H1 (cell line): ENCODE measurements around the gene SIPA1L3. TPM values are rescaled to one million over a fixed set of nuclear protein-coding genes. Genes with fewer than 3 reads are reported as not detected.

Experiments
- CTCF ChIA-PET: fragments of 300-600 bp; sonication (Branson Sonifier 250); formaldehyde crosslinking; loops from one replicate; lab custom pipeline; 2021; ENCODE audit not compliant: partially characterized antibody; lab: Charles Lee
- POLR2A ChIA-PET: fragments of 300-600 bp; sonication (Branson Sonifier 250); formaldehyde crosslinking; loops from one replicate; lab custom pipeline; 2021; ENCODE audit warnings: inconsistent platforms; ENCODE audit not compliant: partially characterized antibody; lab: Charles Lee
- DNase-seq, 2 experiments: peaks; one replicate each; pipeline versions ENCODE4 v3.0.0 to v3.0.0-alpha.2; 2010 to 2022; ENCODE audit warnings: low spot score in 2 of 2, low read depth in 1 of 2, mixed read lengths in 1 of 2
- FAIRE-seq: peaks from 2 replicates; lab custom pipeline; 2011; peaks lifted over from hg19 to GRCh38; lab: Jason Lieb, UNC
- H2AFZ ChIP-seq: 2 replicates; pipeline ENCODE4 v1.8.1; 2012; ENCODE audit warnings: low read length, inconsistent platforms
- H2AK5ac ChIP-seq: 2 replicates; pipeline ENCODE4 v1.6.1; 2013; ENCODE audit warnings: low read depth, low read length
- H2BK120ac ChIP-seq: replicated peaks from 2 replicates; pipeline ENCODE3; 2013; ENCODE audit warnings: low read depth, low read length, inconsistent platforms
- H2BK12ac ChIP-seq: 2 replicates; pipeline ENCODE4 v1.6.1; 2013; ENCODE audit warnings: low read depth, low read length
- H2BK15ac ChIP-seq: 2 replicates; pipeline ENCODE4 v1.6.1; 2013; ENCODE audit warnings: low read length
- H2BK20ac ChIP-seq: 2 replicates; pipeline ENCODE4 v1.6.1; 2013; ENCODE audit warnings: low read length
- H2BK5ac ChIP-seq: 2 replicates; pipeline ENCODE4 v1.6.1; 2013; ENCODE audit warnings: low read depth, low read length
- H3K14ac ChIP-seq: 2 replicates; pipeline ENCODE4 v1.6.1; 2013; ENCODE audit warnings: inconsistent platforms; ENCODE audit not compliant: insufficient read length
- H3K18ac ChIP-seq: 2 replicates; pipeline ENCODE4 v1.6.1; 2013; ENCODE audit warnings: low read length; ENCODE audit errors: extremely low read depth
- H3K23ac ChIP-seq: 2 replicates; pipeline ENCODE4 v1.6.1; 2013; ENCODE audit warnings: inconsistent platforms; ENCODE audit not compliant: insufficient read length
- H3K23me2 ChIP-seq: 2 replicates; pipeline ENCODE4 v1.6.1; 2013; ENCODE audit warnings: low read depth, low read length
- H3K27ac ChIP-seq: 2 replicates; pipeline ENCODE4 v1.6.1; 2011; ENCODE audit warnings: low read depth, low read length, inconsistent platforms
- H3K27me3 ChIP-seq, 4 experiments: replicated peaks in 1 of 4; 1 replicate in 1 of 4; 2 replicates in 3 of 4; pipeline versions ENCODE4 v1.6.1 to v1.8.1; 2011 to 2013; ENCODE audit warnings: low read length in 3 of 4, mild to moderate bottlenecking in 3 of 4, inconsistent platforms in 2 of 4, mixed read lengths in 2 of 4, moderate library complexity in 1 of 4; ENCODE audit not compliant: control insufficient read depth in 3 of 4, insufficient read depth in 3 of 4; ENCODE audit errors: extremely low read depth in 1 of 4
- H3K36me3 ChIP-seq, 4 experiments: 2 replicates each; pipeline versions ENCODE4 v1.6.1 to v1.8.1; 2011 to 2013; ENCODE audit warnings: mild to moderate bottlenecking in 4 of 4, low read length in 3 of 4, moderate library complexity in 2 of 4, control low read depth in 1 of 4, inconsistent platforms in 1 of 4; ENCODE audit not compliant: insufficient read depth in 4 of 4, control insufficient read depth in 2 of 4
- H3K4ac ChIP-seq: replicated peaks from 2 replicates; pipeline ENCODE3; 2013; ENCODE audit warnings: low read length, low read depth, mixed read lengths, inconsistent platforms; ENCODE audit not compliant: insufficient read length
- H3K4me1 ChIP-seq, 4 experiments: replicated peaks in 1 of 4; 1 replicate in 1 of 4; 2 replicates in 3 of 4; pipeline versions ENCODE4 v1.6.1 to v1.8.1; 2011 to 2013; ENCODE audit warnings: low read length in 3 of 4, inconsistent platforms in 2 of 4, mixed read lengths in 1 of 4; ENCODE audit not compliant: insufficient read depth in 4 of 4, control insufficient read depth in 3 of 4
- H3K4me2 ChIP-seq, 2 experiments: 2 replicates each; pipeline versions ENCODE4 v1.6.1 to v1.8.1; 2011 to 2013; ENCODE audit warnings: low read depth in 2 of 2, low read length in 2 of 2, control low read depth in 1 of 2, inconsistent platforms in 1 of 2, mild to moderate bottlenecking in 1 of 2; ENCODE audit not compliant: insufficient read depth in 1 of 2
- H3K4me3 ChIP-seq, 4 experiments: fragments of 200-600, 300-600 bp in 1 of 4; sonication (generic), shearing (Covaris generic), sonication (Bioruptor Twin) in 1 of 4; 2 replicates each; pipeline versions ENCODE4 v1.5.1 to v1.8.1; 2011 to 2016; ENCODE audit warnings: low read length in 4 of 4, low read depth in 3 of 4, control low read depth in 2 of 4, inconsistent platforms in 2 of 4, mild to moderate bottlenecking in 2 of 4, mixed read lengths in 1 of 4, moderate library complexity in 1 of 4; ENCODE audit not compliant: insufficient read depth in 2 of 4; ENCODE audit errors: extremely low read depth in 1 of 4
- H3K56ac ChIP-seq: replicated peaks from 2 replicates; pipeline ENCODE3; 2013; ENCODE audit warnings: low read depth, mild to moderate bottlenecking, mixed read lengths, low read length, inconsistent platforms; ENCODE audit not compliant: insufficient read length
- H3K79me1 ChIP-seq: 2 replicates; pipeline ENCODE4 v1.6.1; 2013; ENCODE audit warnings: low read depth, low read length, control low read depth
- H3K79me2 ChIP-seq, 2 experiments: 2 replicates each; pipeline versions ENCODE4 v1.6.1 to v1.8.1; 2012 to 2013; ENCODE audit warnings: low read length in 2 of 2, mild to moderate bottlenecking in 2 of 2, inconsistent platforms in 1 of 2; ENCODE audit not compliant: insufficient read depth in 2 of 2, control insufficient read depth in 1 of 2
- H3K9ac ChIP-seq, 4 experiments: replicated peaks in 1 of 4; 1 replicate in 1 of 4; 2 replicates in 3 of 4; pipeline versions ENCODE4 v1.6.1 to v1.8.1; 2011 to 2013; ENCODE audit warnings: low read depth in 3 of 4, low read length in 3 of 4, control low read depth in 2 of 4, mild to moderate bottlenecking in 2 of 4, moderate library complexity in 2 of 4, inconsistent platforms in 1 of 4; ENCODE audit errors: extremely low read depth in 1 of 4
- H3K9me3 ChIP-seq, 2 experiments: 2 replicates each; pipeline versions ENCODE4 v1.6.1 to v1.8.1; 2012 to 2013; ENCODE audit warnings: mild to moderate bottlenecking in 2 of 2, moderate library complexity in 2 of 2, control low read depth in 1 of 2, inconsistent platforms in 1 of 2, low read depth in 1 of 2, low read length in 1 of 2, mixed read lengths in 1 of 2; ENCODE audit not compliant: insufficient read depth in 2 of 2
- H4K20me1 ChIP-seq, 2 experiments: replicated peaks in 1 of 2; 2 replicates each; pipeline versions ENCODE3 to v1.8.1; 2011 to 2013; ENCODE audit warnings: inconsistent platforms in 2 of 2, low read length in 2 of 2, mild to moderate bottlenecking in 1 of 2; ENCODE audit not compliant: insufficient read depth in 2 of 2, control insufficient read depth in 1 of 2
- H4K5ac ChIP-seq: 2 replicates; pipeline ENCODE4 v1.6.1; 2013; ENCODE audit warnings: low read length, low read depth, mixed read lengths, inconsistent platforms; ENCODE audit not compliant: insufficient read length
- H4K8ac ChIP-seq: 2 replicates; pipeline ENCODE4 v1.8.0; 2013; ENCODE audit warnings: mild to moderate bottlenecking, moderate library complexity, low read length, inconsistent platforms; ENCODE audit not compliant: insufficient read depth; ENCODE audit errors: extremely low read depth
- H4K91ac ChIP-seq: replicated peaks from 2 replicates; pipeline ENCODE3; 2013; ENCODE audit warnings: low read length, mixed read lengths, inconsistent platforms; ENCODE audit not compliant: insufficient read length
- BCL11A ChIP-seq, 2 experiments: IDR thresholded peaks; one replicate each; pipeline ENCODE4 v1.6.1; 2011; ENCODE audit warnings: low read depth in 2 of 2, low read length in 2 of 2, mild to moderate bottlenecking in 2 of 2
- CEBPB ChIP-seq: IDR thresholded peaks from 2 replicates; pipeline ENCODE4 v1.6.1; 2012; ENCODE audit warnings: low read depth, low read length
- CHD2 ChIP-seq: IDR thresholded peaks from 2 replicates; pipeline ENCODE4 v1.6.1; 2012; ENCODE audit warnings: low read length, improper control_type of control experiment
- CTBP2 ChIP-seq: IDR thresholded peaks from 2 replicates; pipeline ENCODE4 v1.7.0; 2011; ENCODE audit warnings: borderline replicate concordance, mild to moderate bottlenecking, moderate library complexity, mixed read lengths, low read length; ENCODE audit not compliant: insufficient read depth, insufficient read length
- KDM5A ChIP-seq: fragments of 200-600 bp; IDR thresholded peaks from 2 replicates; pipeline ENCODE4 v1.7.1; 2012; ENCODE audit warnings: mild to moderate bottlenecking, low read length, inconsistent platforms, mixed read lengths
- PHF8 ChIP-seq: fragments of 200-600 bp; sonication (generic); conservative IDR thresholded peaks from 2 replicates; pipeline ENCODE4 v1.7.1; 2012; ENCODE audit warnings: low read depth, mild to moderate bottlenecking, inconsistent platforms, low read length, moderate library complexity
- POLR2A ChIP-seq, 2 experiments: IDR thresholded peaks; 1 replicate in 1 of 2; 2 replicates in 1 of 2; pipeline ENCODE4 v1.6.1; 2011; ENCODE audit warnings: low read depth in 2 of 2, low read length in 2 of 2, mild to moderate bottlenecking in 2 of 2; ENCODE audit errors: control extremely low read depth in 1 of 2
- RAD21 ChIP-seq, 2 experiments: IDR thresholded peaks in 1 of 2; conservative IDR thresholded peaks in 1 of 2; 2 replicates each; pipeline ENCODE4 v1.6.1; 2011; ENCODE audit warnings: low read depth in 2 of 2, low read length in 2 of 2, improper control_type of control experiment in 1 of 2, inconsistent platforms in 1 of 2, mild to moderate bottlenecking in 1 of 2, moderate library complexity in 1 of 2
- RBBP5 ChIP-seq: IDR thresholded peaks from 2 replicates; pipeline ENCODE4 v1.7.1; 2012; ENCODE audit warnings: low read depth, mild to moderate bottlenecking, inconsistent platforms, low read length, moderate library complexity, borderline replicate concordance
- SRF ChIP-seq: IDR thresholded peaks from 2 replicates; pipeline ENCODE4 v1.6.1; 2011; ENCODE audit warnings: mild to moderate bottlenecking, low read depth, low read length, moderate library complexity
- TBP ChIP-seq: IDR thresholded peaks from 2 replicates; pipeline ENCODE4 v1.6.1; 2011; ENCODE audit warnings: low read depth, low read length, improper control_type of control experiment
- WGBS, 2 experiments: shearing (Covaris generic) in 1 of 2; methylation state at CpG; one replicate each; pipeline versions ENCODE4 v1.1.6 to v1.1.7; 2013 to 2015; ENCODE audit warnings: low lambda C conversion rate in 2 of 2, mixed read lengths in 2 of 2, inconsistent platforms in 1 of 2, low coverage in 1 of 2, missing lambda C conversion rate in 1 of 2; ENCODE audit not compliant: insufficient replicate concordance in 2 of 2, insufficient coverage in 1 of 2, insufficient read length in 1 of 2; ENCODE audit errors: extremely low coverage in 1 of 2, missing lambda C conversion rate in 1 of 2; 5-methylcytosine and 5-hydroxymethylcytosine counted together
- polyA plus RNA-seq, 7 experiments: library from polyadenylated mRNA; depleted of rRNA in 3 of 7; stranded (reverse) in 5 of 7; unstranded in 2 of 7; fragments of >200 nt in 5 of 7; fragments of 200-250 nt in 2 of 7; gene quantifications; 1 replicate in 5 of 7; 2 replicates in 1 of 7; 4 replicates in 1 of 7; pipeline versions ENCODE4 v1.2.1 to v1.2.3, GENCODE V29; 2011 to 2013; ENCODE audit warnings: missing spikeins in 2 of 7, mixed read lengths in 2 of 7
- total RNA-seq: library from RNA; stranded (reverse); fragmentation: NEBNext Ultra II Directional; extraction: Animal tissue kit (Norgen Biotek cat#: 25700); gene quantifications from 2 replicates; pipeline ENCODE4 v1.2.1, GENCODE V29; 2021

Gene SIPA1L3
- total and polyA plus RNA-seq, 2 of the 8 experiments (the other 6 are each of a cell fraction or from before 2014, with no cell fraction given) = 15.0 to 54.9 TPM

GRCh38 chr19:38252941-38253691 lies 346.1 kb downstream of the SIPA1L3 start:
- ChIA-PET POLR2A (interaction anchor here (0.7 to 3.6 kb wide), 6 partner anchors 10 to 134 kb away, joined by 3 to 19 read pairs (median 8); partner anchors contain the start of genes C19orf33, GGN and SPINT2), CTCF (interaction anchor here (0.9 to 10.2 kb wide), 9 partner anchors 10 to 132 kb away, joined by 3 to 124 read pairs (median 8); partner anchors contain the start of genes C19orf33 and SPINT2)
- peaks cover 0 to 16% (median 12%) of the 10 kb centered on the region in 4 experiments; a peak in 4 of 7 replicates for H3K27me3 ChIP-seq
- no peak overlapping the region; the same call in none of the 2 replicates for H4K8ac ChIP-seq
- H2AK5ac ChIP-seq = peak overlapping the region; percentile 75; the same call in 1 of the 2 replicates
- no peak for FAIRE-seq
- no peaks in the 10 kb centered on the region for H3K9me3 ChIP-seq
- H2BK12ac ChIP-seq = 0 out of 2 replicates have a peak overlapping the region, but pooled peaks have one; percentile 90
- DNase-seq = no peak
- no peak overlapping the region for H2BK120ac ChIP-seq
- no peak overlapping the region for H3K27ac ChIP-seq
- no peak overlapping the region for H3K56ac ChIP-seq
- H3K9ac ChIP-seq = no peak overlapping the region
- peak overlapping the region; percentile 16 to 75; a peak in 3 of 4 replicates for H3K4me2 ChIP-seq
- no peak overlapping the region for H3K14ac ChIP-seq
- H2AFZ ChIP-seq = no peak overlapping the region
- peaks cover 0 to 2% of the 10 kb centered on the region in 2 experiments for H4K20me1 ChIP-seq
- 0 out of 2 replicates have a peak, but pooled peaks cover 2% of the 10 kb centered on the region for H3K79me1 ChIP-seq
- H3K23ac ChIP-seq = no peak overlapping the region
- peak overlapping the region in 1 of 4 experiments; percentile 0; a peak in 1 of 8 replicates for H3K4me3 ChIP-seq
- H4K5ac ChIP-seq = no peak overlapping the region
- WGBS, 2 experiments = 59% methylated on average over 14 of the region's 21 CpGs; no CpG with 5 or more reads in 1 of the 2 experiments
- 0 out of 2 replicates have a peak overlapping the region, but pooled peaks have one; percentile 90 for H2BK20ac ChIP-seq
- H2BK15ac ChIP-seq = 0 out of 2 replicates have a peak overlapping the region, but pooled peaks have one; percentile 72
- peaks cover 10 to 41% (median 24%) of the 10 kb centered on the region in 4 experiments for H3K4me1 ChIP-seq
- H3K36me3 ChIP-seq = no peaks in the 10 kb centered on the region
- no peaks in the 10 kb centered on the region for H3K79me2 ChIP-seq
- peaks cover 8% of the 10 kb centered on the region; the same call in 1 of the 2 replicates for H3K23me2 ChIP-seq
- peak overlapping the region; percentile 32; the same call in 1 of the 2 replicates for H3K18ac ChIP-seq
- H3K4ac ChIP-seq = peak overlapping the region; percentile 81
- no peak overlapping the region for H2BK5ac ChIP-seq
- peak overlapping the region; percentile 66 for H4K91ac ChIP-seq
- no peak for TF ChIP-seq PHF8
- TF ChIP-seq CEBPB = no peak
- no peak for TF ChIP-seq RBBP5
- TF ChIP-seq SRF = no peak
- no peak for TF ChIP-seq CTBP2
- TF ChIP-seq TBP = no peak
- TF ChIP-seq POLR2A (IDR thresholded peaks at IDR 0.05; ENCODE audit: control extremely low read depth in 1 of 2, low read depth in 2 of 2, low read length in 2 of 2) = no peak
- TF ChIP-seq KDM5A = no peak
- TF ChIP-seq RAD21 (IDR thresholded peaks at IDR 0.05 in 1 of 2, conservative IDR thresholded peaks at IDR 0.05 in 1 of 2; ENCODE audit: low read depth in 2 of 2, low read length in 2 of 2) = no peak
- no peak for TF ChIP-seq CHD2
- TF ChIP-seq BCL11A (IDR thresholded peaks at IDR 0.05; ENCODE audit: low read depth in 2 of 2, low read length in 2 of 2) = no peak
